Astrocyte of the hippocampus (primary cell): Measurements from ENCODE around the gene KLHL6.

Experiments
- DNase-seq: peaks from one replicate; pipeline ENCODE4 v3.0.0; 2011; ENCODE audit warnings: low read depth, low spot score

Gene KLHL6

DNA sequence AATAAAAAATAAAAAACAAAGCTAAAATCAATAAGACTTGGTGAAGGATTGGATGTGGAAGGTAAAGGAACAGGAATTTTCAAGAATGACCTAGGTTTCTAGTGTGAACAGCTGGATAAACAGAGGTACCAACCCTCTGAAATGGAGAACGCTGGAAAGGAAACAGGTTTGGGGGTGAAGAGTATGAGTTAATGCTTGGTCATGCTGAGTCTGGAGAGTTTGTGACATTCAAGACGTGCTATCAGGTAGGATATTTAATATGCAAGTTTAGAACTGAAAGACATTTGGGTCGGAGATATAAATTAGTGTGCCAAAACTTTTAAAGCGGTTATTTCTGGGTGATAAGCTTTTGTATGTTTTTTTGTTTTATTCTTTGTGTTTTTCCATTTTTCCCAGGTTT lies 11.4 kb upstream of the KLHL6 start:
- DNase-seq, result no peak

DNA sequence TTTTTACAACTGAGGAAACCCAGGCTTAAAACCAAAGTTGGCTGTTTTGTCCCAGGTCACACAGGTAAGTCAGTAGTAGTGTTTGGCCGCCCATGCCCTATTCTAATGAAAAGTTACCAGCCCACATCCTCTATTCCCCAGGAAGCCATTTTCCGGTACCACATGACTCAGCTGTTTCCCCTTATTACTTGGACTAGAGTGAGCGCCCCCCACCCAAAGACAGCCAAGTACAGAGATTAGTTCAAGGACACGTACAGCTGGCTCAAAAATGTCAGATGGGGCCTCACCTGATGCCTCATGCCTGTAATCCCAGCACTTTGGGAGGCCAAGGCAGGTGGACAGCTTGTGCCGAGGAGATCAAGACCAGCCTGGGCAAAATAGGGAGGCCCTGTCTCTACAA lies 8.5 kb upstream of the KLHL6 start:
- DNase-seq, result no peak

DNA sequence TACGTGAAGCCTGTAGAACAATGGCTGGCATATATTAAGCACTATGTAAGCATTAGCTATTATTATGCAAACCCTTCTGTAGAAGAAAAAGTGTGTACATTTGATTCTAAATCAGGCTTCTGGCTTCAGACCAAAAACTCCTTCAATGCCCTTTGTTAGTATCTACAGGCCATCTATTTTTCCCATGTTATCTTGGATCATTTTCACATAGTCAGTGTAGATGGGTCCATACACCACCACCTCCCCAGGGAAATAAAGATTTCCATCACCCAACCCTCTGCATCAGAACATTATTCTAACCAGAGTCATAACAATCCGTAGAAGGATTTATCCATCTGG lies 8.0 kb upstream of the KLHL6 start:
- no peak for DNase-seq

DNA sequence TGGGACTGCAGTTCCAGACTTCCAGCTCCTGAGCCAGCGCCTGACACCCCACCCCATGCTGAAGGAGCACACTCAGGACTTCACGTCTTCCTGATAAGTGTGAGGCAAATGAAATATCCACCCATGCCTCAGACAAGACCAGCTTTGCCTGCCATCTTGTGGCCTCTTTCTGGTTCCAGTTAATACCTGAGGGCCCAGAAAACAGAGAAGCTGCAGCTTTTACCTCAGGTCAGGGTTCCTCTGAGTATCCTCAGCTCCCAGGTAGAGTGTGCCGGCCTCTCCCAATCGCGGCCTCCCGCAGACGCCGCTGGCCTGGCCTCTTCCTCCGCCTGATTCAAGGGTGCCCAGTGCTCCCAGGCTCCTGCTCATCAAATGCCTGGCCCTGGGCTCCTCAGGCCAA lies 5.1 kb upstream of the KLHL6 start:
- DNase-seq, result no peak

DNA sequence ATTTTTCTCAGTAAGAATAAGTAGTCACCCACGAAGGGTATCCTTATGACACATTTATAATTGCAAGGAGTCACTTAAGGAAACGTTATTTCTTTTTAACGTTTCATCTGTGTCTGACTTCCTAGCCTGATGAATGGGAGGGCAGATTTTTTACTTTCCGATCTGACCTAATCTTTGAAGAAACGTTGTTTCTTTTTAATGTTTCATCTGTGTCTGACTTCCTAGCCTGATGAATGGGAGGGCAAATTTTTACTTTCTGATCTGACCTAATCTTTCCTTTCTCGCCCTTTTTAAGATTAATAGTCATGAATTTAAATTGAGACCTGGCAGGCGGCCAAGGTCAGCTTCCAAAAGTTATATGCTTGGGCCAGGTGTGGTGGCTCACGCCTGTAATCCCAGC lies 3.0 kb upstream of the KLHL6 start:
- DNase-seq, result no peak

DNA sequence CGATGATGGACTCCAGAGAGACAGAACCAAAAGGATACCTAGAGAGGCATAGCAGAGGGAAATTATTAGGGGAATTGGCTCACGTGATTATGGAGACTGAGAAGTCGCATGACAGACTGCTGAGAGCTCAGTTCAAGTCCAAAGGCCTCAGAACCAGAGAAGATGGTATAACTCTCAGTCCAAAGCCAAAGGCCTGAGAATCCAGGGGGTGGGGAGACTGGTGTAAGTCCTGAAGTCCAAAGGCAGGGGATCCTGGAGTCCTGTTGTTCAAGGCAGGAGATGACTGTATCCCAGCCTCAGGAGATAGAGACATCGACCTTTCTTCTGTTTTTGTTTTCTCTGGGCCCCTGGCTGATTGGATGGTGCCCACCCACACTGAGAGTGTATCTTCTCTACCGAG lies 1.2 kb upstream of the KLHL6 start:
- no peak for DNase-seq

DNA sequence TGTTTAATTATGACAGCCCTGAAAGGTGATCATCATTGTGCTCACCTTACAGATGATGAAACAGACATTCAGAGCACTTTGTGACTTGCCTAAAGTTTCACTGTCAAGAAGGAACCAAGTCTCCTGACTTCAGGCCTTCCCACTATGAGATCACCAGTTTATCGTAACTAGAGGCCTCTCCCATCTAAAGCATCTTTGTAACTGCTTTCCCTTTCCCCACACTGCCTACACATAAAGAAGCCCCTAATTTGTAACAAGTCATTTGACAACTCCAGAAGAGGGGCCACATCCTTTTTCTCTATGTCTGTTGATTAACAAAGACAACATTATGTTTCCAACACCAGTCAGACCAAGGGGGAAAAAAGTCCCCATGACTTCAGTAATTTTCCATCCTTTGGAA lies 1.1 kb downstream of the KLHL6 start:
- DNase-seq, result no peak

DNA sequence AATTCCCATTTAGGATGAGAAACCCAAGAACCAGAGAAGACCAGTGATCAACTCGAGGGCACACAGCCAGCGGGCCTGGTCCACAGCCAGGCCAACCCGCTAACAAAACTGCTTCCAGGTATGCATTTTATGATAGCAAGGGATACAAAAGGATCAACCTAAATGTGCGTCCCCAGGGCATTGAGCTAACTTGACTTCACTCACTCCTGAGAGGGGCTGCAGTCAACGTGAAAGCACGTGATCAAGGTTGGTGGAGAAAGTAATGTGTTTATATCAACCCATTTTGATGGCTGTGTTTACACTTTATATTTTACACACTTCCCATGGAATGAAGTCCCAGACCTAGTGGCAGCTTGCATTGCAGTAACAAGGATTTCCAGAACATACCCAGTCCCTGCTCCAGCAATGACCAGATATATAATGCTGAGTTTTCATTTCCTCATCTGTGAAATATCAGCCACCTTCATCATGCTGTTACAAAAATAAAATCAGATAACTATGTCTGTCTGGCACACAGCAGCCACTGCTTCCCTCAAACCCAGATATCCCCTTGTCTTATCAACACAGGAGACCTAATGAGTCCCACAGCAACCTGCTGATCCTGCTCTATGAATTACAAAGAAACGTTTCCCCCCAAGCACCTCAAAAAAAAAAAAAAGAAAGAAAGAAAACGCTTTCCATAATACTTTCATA lies 2.0 kb downstream of the KLHL6 start:
- no peak for DNase-seq

DNA sequence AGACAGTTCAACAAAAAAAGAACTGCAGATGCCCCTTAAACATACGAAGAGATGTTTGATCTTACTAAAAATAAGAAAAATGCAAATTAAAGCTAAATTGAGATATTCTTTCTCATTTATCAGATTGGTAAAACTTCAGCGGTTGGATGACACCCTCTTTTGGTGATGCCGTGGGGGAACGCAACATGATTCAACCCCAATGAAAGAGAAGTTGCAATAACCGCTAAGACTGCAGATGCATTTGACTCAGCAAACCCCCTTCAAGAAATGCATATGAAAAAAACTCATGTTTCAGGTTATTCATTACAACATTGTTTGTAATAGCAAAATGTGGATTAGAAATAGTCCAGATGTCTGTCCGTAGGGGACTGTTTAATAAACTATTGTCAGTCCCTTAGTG lies 3.6 kb downstream of the KLHL6 start:
- no peak for DNase-seq

DNA sequence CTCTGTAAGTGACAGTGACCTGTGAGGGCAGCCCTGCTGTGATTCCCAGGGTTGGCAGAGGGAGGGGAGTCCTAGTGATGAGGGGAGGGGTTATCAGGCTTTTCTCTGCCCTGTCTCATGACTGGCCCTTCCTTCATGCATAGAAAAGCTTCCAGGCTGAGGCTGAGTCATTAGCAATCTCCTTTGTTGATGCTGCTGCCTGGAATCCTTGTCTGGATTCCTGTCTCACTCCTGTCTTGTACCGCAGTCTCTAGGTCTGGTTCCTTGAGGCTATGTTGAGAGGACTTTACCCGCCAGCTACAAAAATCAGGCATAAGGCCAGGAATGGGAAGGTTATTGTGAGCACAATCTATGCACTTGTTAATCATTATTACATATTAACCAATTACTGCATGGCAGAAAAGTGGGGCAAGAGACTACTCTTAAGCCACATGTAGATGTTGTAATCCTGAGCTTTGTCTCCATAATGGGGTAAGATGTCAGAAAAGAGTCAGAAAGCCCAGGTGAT lies 7.2 kb downstream of the KLHL6 start:
- DNase-seq, result peak; percentile 95

DNA sequence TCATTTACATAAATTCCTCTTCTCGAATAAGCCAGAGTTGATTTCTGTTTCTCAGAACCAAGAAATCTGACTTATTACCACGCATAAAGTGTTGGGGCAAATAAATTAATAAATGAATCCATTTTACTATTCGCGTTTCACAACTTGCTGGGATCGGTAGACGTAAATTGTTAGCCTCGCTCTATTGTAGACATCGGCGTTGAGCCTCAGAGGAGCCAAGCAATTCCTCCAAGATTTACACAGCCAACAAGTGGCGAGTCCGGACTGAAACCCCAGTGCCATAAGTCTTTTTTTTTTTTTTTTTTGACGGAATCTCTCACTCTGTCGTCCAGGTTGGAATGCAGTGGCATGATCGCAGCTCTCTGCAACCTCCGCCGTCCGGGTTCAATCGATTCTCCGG lies 8.9 kb downstream of the KLHL6 start:
- DNase-seq, result no peak

DNA sequence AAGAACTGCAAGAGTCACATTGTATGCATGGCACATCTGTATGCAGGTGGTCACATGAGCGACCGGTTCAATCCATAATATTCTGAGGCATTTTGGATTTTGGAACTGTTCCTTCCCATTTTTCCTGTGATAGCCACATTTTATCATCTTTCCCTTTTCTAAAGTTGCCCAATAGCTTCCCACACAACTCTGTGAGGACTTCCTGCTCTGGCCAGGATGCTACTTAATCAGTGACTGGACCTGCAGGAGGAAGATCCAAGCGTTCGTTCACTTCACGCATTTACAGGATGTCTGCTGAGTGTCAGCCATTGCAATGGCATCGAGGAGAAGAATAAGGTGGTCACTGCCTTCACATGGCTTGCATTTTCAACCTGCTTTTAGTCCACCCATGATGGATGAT lies 9.8 kb downstream of the KLHL6 start:
- no peak for DNase-seq

DNA sequence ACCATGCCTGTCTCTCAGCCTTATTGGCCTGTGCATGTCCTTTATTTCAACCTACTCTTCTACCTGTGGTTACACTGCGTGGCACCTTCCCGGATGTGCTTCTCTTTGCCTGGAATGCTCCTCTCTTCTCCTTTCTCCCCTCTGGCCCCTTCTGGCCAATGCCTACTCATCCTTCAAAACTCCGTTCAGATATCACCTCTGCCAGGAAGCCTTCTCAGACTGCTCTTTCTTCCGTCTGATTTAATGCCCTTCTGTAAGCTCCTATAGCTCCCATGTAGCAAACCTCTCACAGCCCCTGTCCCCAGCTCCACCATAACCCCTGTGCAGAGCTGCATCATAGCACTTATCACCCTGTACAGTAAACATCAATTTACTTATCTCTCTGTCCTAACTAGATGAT lies 13.2 kb downstream of the KLHL6 start:
- no peak for DNase-seq

DNA sequence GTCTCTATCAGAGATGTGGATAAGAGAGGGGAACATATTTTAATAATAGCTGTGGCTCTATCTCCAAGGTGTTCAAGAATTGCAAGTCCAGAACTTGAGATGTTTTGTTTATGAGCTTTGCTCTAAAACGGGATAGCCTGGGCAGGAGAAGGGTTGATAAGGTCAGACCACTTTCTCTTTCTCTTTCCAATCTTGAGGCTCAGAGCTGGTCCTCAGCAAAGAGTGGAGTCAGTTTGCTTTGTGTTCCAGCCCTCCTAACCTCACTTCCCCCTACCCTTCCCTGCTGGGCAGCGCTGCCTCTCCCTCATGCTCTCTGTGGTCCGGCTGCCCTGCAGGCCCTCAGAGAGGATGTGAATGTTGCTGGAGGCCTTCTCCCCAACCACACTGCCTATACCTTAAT lies 13.8 kb downstream of the KLHL6 start:
- no peak for DNase-seq

DNA sequence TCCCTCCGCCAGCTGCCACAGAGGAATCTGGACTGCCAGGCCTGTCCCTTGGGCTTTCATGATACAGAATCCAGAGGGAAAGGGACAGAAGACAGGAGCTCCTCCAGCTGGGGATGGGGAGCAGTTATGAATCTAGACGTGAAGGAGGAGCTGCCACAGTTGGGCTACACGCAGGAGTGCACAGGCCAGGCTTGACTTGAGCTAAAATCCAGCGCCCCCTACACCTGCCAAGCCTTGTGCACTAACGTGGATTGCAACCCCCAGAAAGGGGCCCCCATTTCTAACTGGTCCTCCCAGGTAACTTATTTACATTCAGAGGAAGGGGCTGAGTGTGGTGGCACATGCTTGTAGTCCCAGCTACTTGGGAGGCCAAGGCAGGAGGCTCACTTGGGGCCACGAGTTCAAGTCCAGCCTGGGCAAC lies 14.3 kb downstream of the KLHL6 start:
- no peak for DNase-seq

DNA sequence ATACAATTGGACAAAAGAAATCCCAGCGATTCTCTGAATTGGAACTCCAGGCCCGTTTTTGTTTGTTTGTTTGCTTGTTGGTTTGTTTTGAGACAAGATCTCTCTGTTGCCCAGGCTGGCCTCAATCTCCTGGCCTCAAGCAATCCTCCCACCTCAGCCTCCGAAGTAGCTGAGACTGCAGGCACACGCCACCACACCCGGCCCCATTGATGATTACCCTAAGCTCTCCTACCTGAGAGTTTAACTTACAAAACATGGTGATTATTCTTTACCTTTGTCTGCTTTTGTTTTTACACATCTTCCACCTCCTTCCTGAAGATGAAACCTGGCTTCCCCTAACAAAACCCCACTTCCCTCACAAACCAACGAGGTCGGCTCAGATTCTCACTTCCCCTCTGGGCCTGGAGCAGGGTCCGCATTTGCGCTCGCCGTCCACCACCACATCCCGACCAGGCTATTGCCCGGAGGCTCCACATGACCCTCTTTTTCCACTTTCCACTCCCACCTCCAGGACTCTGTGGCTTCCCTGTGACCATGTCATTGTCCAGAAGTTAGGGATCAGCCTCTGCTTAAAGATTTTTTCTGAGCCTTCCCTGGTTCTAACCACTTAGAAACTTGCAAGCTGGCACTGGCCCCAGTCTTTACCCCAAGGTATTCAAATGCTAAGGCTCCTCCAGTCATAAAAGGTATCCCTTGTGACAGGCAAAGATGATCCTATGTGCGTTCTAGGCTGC lies 14.8 kb downstream of the KLHL6 start:
- no peak for DNase-seq

DNA sequence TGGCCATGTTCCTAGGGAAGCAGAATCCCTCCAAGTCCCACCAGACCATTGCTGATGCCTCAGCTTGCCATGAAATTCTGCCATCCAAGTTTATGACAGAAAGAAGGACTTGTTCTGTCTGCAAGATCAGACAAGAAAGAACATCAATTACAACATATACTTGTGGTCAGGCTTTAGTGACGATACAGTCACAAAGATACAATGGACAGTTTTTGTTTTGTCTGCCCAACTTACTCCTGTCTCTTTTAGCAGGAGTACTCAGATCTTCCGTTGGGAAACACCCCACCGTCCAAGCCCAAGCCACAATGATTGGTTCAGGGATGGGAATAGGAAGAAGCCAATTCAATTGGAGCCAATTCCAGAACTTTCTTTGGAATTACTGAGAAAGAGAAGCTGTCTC lies 15.7 kb downstream of the KLHL6 start:
- DNase-seq, result no peak

DNA sequence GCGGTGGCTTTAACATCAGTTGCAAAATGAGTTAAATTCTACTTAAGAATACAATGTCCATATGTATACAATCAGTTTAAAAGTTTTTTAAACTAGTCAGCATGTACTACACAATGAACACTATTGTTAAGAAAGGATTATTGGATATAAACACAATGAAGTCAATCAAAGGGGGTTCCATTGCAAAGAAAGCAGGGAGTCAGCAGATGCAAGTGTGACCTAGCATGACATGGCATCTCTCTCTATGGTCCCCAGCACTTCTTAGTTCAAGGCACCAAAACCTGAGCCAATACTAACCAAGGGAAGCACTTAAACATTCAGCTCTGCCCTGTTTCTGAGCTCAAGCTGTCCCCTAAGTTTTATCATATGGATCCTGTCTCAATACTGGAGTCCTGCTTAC lies 17.0 kb downstream of the KLHL6 start:
- DNase-seq, result no peak

DNA sequence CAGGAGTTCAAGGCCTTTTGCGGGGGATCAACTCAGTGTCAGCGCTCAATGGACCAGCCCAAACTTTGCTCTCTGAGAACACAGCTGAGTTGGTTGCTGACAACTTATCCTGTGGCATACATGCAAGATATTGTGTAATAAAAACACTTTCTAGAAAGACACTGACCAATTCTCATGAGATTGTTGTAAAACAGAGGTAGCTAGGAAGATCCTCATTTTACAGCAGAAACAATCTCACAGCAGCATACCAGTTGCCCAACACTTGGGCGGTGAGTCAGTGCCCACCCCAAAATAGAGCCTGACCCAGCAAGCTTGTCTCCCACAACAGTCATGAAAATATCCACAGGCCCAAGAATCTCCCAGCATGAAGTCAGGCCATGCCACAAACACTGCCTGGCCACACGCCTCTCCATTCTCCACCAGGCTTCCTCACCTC lies 18.2 kb downstream of the KLHL6 start:
- peak; percentile 68 for DNase-seq

DNA sequence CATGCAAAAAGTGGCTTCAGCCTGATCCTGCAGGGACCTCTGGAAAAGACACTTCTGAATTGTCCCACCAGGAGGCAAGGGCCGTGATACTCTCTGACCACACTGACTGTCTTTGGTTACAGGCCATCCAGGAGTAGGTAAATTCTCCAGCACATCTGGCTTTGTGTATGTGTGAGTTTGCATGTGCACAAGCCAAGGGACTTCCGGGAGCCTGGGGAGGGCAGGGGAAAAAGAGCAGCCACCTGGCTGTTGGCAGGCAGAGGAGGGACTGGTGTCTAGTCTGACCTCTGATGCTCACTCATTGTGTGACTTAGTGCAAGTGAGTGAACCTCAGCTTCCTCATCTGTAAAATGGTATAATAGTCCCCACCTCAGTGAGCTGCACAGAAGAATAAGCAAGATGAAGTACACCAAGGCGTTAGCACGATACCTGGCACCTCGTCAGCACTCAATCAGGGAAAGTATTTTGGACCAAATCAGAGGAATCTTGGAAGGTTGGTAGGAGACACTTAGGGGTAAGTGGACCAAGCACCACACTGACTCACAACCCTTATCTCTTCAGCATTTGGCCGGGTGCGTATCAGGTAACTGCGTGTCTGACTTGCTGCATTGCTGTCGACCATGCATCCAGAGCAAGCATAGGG lies 19.1 kb downstream of the KLHL6 start:
- no peak for DNase-seq

DNA sequence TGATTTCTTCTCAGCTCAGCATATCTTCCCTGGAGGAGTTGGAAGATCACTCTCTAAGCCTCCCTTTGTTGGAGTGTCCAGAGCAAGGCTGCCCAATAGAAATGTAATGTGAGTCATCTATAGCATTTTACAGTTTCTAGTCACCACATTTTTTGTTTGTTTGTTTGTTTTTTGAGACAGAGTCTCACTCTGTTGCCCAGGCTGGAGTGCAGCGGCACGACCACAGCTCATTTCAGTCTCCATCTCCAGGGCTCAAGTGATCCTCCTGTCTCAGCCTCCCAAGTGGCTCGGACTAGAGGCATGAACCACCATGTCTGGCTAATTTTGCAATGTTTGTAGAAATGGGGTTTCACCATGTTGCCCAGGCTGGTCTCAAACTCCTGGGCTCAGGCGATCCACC lies 21.3 kb downstream of the KLHL6 start:
- peak; percentile 45 for DNase-seq

DNA sequence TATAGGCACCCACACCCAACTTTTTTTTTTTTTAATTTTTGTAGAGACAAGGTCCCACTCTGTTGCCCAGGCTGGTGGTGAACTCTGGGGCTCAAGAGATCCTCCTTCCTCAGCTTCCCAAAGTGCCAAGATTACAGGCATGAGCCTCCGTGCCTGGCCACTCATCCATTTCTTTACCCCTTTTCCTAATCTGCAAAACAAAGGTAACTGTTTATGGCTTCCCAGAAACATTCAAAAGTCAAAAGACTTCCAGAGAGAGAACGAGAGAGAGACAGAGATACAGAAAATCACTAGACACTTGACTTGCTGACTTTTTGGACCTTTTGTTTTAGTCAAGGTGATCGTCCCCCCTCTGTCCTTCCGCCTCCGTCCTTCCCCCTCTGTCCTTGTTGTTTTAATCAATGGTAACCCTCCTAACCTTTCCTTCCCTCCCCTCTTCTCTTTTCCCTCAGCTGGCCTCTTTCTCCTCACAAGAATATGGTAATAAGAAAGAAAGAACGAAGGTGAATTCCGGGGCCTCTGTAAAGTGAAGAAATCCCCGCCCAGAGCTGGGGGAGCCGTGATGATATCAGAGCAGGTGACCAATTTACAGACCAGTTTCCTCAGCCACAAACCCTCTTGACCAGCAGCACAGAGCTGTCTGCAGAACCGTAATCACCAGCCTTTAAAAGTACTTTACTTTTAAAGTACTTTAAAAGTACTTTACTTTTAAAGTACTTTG lies 21.9 kb downstream of the KLHL6 start:
- DNase-seq, result peak; percentile 37
